IPS-18c (cell line): ENCODE data around the gene OLFML2A.

Experiments
- H3K4me3 ChIP-seq: 2 replicates; pipeline ENCODE4 v1.7.0; 2013; ENCODE audit warnings: low read depth, mild to moderate bottlenecking, low read length, moderate library complexity; ENCODE audit not compliant: insufficient read depth
- H3K9me3 ChIP-seq: one replicate; pipeline ENCODE4 v1.6.1; 2013; ENCODE audit warnings: mild to moderate bottlenecking, low read length, moderate library complexity; ENCODE audit not compliant: control insufficient read depth, insufficient read depth

OLFML2A gene

GRCh38 chr9:124853605-124854143, 76.7 kb downstream of the OLFML2A start:
- peak overlapping the region; percentile 59; the same call in 1 of the 2 replicates for H3K4me3 ChIP-seq

GRCh38 chr9:124854161-124854560, 77.2 kb downstream of the OLFML2A start:
- Histone ChIP-seq H3K4me3 (no peak overlapping the region), H3K9me3 (peaks cover 2% of the 10 kb centered on the region)

More at GRCh38 chr9:124853605-124854143, 76.7 kb downstream of the OLFML2A start:
- H3K9me3 ChIP-seq: peaks cover 2% of the 10 kb centered on the region

DNA sequence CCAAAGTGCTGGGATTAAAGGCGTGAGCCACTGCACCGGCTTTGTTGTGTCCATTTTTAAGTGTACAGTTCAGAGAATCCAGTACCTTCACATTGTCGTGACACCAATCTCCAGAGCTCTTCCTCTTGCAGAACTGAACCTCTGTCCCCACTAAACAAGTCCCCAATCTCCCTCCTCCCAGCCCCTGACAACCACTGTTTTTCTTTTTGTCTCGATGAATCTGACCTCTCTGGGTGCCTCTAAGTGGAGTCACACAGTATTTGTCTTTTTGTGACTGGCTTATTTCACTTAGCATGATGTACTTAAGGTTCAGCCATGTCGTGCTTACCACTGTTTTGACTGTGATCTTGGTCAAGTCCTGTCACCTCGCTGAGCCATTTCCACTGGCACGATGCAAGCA, 77.9 kb downstream of the OLFML2A start:
- peaks cover 2% of the 10 kb centered on the region for H3K9me3 ChIP-seq

GRCh38 chr9:124855566-124855943, 78.6 kb downstream of the OLFML2A start:
- peaks cover 2% of the 10 kb centered on the region for H3K9me3 ChIP-seq
- no peak overlapping the region for H3K4me3 ChIP-seq

More for the DNA sequence above, 77.9 kb downstream of the OLFML2A start:
- H3K4me3 ChIP-seq: no peak overlapping the region

DNA sequence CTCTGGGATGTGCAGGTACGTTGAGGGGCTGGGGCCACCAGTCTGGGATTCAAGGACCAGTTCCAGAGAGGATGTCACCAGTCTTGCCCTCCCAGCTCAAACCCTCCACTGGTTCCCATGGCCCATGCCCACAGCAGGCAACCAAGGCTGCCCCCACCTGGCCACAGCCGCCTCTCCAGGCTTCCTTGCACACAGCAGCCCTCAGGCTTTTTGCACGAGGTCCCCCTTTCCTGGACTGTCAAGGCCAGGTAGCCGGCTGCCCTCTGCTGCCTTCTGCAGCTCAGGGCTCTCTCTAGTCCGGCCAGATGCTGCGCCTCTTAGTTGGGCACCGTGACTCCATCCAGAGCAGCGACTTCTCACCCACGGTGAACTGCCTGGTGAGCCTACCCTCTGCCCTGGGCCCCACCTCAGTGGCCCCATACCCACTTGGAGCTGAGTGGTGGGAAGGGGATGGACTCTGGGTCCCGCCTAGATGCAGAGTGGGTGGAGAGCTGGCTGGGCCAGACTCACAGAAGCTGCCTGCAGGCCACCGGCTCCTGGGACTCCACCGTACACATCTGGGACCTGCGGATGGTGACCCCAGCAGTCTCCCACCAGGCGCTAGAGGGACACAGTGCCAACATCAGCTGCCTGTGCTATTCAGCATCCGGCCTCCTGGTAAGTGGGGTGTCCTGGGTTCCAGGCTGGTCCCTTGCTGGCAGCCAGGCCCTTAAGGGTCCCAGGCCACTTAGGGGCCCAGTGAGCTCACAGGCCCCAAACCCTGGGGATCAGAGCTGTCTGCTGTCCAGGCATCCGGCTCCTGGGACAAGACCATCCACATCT, 79.2 kb downstream of the OLFML2A start:
- H3K4me3 ChIP-seq: no peak overlapping the region
- peaks cover 2% of the 10 kb centered on the region for H3K9me3 ChIP-seq

DNA sequence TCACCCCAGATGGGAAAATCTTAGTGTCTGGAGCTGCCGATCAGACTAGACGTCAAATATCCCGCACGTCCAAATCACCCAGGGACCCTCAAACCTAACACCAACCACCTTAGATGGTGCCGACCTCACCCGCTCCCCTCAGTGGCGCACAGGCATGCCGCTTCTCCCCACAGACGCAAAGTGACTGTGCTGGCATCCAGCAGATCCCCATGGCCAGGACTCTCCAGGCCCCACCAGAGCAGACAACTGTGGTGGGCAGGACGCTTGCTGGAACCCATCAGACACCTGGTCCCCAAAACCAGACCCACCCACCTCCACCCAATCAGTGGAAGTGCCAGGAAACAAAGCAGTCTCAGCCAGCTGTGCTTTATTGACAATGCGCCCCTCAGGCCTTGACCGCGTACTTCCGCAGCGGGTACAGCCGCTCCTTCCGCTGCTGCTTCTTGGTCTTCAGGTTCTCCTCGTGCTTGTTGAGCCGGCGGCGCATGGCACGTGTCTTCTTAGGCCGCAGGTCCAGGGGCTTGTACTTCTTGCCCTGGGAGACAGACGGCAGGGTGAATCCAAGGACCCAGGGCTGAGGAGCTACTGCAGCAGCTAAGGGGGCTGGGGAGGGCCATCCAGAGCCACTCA, 80.7 kb downstream of the OLFML2A start:
- Histone ChIP-seq H3K9me3 (peaks cover 2% of the 10 kb centered on the region), H3K4me3 (no peak overlapping the region)

DNA sequence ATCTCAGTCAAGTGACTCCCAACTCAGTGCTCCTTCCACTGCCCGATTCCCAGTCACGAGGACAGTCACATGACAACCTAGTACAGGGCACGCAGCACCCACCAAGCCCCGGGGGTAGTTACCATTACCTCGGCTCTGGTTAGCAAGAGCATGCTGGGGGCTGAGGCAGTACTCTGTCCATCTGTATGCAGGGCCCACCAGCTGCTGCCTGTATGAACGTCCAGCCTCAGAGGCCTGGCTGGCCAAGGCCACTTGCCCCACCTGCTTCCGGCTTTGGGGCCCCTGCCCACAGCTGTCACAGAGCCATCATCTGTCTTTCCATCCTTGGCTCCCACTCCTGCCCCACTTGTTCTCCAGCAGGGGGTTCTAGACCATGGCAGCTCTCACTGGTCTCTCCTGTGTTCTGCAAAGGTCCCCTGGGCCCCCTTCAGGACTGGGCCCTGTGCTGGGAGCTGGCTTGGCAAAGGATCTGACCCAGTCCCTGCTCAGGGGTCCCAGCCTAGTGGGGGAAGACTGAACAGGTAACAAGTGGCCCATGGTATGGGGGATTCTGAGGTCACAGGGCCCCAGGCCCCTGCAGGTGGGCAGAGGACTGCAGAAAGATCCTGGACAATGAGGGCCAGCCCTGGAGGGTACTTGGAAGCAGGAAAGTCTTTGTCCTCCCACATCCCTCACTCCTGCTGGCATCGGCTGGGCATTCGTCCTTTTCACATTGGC, 81.6 kb downstream of the OLFML2A start:
- Histone ChIP-seq H3K4me3 (no peak overlapping the region), H3K9me3 (peaks cover 2% of the 10 kb centered on the region)

GRCh38 chr9:124859803-124860581, 83.1 kb downstream of the OLFML2A start:
- H3K4me3 ChIP-seq: peak overlapping the region; percentile 98
- peaks cover 2% of the 10 kb centered on the region for H3K9me3 ChIP-seq

DNA sequence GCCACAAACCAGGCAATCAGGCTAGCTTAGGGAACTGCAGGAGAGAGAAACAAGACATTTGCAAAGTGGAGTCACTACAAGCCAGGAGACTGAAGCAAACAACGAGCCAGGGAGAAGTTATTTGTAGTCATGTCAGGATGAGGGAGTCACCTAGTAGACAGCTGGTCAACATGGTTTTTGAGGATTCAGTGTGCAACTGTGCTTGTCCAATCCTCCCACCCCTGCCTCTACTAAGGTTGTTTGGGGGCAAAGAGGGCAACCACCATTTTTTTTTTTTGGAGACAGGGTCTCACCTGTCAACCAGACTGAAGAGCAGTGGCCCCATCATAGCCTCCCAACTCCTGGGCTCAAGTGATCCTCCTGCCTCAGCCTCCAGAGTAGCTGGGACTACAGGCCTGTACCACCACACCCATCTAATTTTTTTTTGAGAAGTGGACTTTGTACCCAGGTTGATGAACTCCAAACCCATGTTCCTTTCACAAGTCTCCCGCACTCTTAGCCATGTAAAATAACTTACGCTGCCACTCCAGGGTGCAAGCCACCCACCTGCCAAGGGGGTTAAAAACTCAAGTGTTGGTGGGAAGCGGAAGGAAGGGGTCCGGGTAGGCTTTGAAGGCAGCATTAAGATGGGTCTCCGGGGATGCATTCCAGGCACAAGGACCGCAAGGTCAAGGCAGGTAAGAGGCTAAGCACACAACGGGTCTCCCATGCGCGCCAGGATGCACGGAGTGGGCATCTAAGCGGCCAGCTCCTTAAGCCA, 83.8 kb downstream of the OLFML2A start:
- H3K4me3 ChIP-seq: peak overlapping the region; percentile 98
- peaks cover 2% of the 10 kb centered on the region for H3K9me3 ChIP-seq

DNA sequence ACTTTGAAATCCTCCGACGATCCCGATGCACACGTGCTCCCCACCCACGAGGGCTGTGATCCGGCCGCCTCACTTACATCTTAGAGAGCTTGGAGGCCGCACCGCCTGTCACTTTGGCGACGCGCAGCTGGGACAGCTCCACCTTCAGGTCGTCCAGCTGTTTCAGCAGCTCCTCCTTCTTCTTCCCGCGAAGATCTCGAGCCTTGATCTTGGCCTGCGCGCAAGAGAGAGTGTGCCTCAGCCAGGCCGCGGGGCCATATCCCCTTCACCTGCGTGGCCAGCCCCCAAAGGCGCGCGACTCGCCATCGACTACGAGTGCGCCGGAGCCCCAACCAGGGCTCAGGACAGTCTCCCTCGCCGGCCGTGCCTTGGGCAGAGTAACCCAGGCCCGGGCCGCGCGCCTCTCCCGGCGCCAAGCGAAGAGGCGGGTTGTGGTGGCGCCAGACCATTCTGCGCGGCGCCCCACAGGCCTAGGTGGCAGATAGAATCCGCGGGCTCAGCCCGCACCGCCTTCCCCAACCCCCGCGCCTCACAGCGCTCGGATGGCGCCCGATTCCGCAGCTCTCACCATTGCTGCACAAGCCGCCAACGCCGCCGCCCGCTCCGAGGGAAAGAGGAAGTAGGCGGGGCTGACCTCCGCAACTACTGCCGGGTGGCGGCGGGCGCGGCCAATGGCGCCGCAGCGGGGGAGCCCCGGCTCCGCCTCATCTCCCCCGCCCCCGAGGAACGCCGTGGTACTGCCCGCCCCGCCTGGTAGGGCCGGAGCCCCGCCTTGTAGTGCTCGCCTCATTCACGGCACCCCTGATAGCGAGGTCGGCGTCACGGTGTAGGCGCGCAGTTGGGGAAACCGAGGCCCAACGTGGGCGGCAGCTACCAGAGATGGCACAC, 84.7 kb downstream of the OLFML2A start, which contains the start of the genes ARPC5L and RPL35:
Gene ARPC5L (plus strand): TSS at position 789 of the 888 bp plus-strand sequence. CDS start 7,161 bp downstream, outside the sequence.
Gene RPL35 (minus strand): TSS at position 616 of the 888 bp plus-strand sequence. CDS start 45 bp downstream, at position 571.
- Histone ChIP-seq H3K9me3 (peaks cover 2% of the 10 kb centered on the region), H3K4me3 (peak within 1 kb of the TSS; percentile 98)

DNA sequence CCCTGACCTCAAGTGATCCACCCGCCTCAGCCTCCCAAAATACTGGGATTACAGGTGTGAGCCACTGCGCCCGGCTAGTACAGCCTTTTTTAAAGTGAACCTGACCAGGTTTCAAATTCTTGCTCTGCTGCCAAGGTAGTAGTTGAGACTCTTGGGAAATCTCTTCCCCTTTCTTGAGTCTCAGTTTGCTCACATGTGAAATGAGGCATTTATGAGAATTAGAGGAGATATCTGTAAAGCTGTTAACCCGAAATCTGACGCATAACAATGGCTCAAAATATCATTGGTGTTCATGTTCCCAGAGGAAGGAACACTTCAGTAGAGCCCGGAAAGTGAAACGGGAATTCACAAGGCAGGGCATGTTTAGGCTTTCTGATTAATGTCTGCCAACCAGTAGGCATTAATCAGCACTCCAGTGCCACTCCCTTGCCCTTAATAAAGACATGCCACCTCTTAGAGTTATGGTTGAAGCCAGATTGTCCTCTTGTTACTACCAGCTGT, 86.5 kb downstream of the OLFML2A start:
- Histone ChIP-seq H3K9me3 (no peaks in the 10 kb centered on the region), H3K4me3 (no peak overlapping the region)
